Stromal cell of bone marrow (primary cell): ENCODE measurements around the gene MYLK4.
A peak's percentile ranks its signal among the peaks of the same experiment; 100 is the strongest.

ENCODE experiments used
- DNase-seq: peaks from one replicate; pipeline ENCODE4 v3.0.0-alpha.2; 2012; ENCODE audit warnings: low read depth

MYLK4 gene

DNA sequence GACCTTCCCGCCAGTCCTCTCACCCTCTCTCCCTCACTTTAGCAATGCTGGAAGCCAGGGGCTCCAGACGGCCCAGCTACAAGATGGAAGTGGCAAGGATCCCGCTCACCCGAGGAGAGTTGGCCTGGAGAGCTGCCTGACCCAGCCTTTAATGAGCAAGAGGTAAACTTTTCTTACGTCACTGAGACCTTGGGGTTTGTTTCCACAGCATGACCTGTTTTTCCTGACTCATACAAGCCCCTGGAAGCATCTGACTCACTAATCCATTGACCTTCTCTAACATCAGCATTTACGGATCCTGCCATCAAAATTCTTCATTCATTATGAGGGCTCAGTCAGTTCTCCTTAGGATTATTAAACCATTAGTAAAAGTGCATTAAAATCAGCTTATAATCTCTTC is 120.4 kb downstream of the MYLK4 start:
- DNase-seq: peak; percentile 98

- peak; percentile 34 for DNase-seq
These were observed 124.3 kb downstream of the MYLK4 start for GRCh38 chr6:2626401-2626800.

- no peak for DNase-seq
These were observed 125.1 kb downstream of the MYLK4 start for GRCh38 chr6:2625581-2625980.

DNA sequence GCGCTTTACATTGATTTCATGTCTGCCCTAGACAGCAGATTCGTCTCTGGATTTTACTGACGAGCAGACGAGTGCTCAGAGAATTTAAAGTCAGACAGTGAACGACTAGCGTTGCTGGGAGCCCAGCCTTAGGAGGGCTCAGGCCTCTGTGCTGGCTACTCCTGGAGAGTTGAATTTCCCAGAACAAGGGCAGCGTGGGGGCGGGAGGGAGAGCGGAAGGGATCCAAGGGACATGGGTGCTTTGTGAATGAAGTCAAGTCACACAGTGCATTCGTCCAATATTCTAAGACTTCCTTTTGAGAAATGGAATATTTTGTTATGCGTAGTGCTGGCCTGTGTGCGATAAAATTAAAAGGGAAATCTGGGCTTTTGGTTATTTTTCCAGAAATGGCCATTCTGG is 126.5 kb downstream of the MYLK4 start:
- DNase-seq: no peak

DNA sequence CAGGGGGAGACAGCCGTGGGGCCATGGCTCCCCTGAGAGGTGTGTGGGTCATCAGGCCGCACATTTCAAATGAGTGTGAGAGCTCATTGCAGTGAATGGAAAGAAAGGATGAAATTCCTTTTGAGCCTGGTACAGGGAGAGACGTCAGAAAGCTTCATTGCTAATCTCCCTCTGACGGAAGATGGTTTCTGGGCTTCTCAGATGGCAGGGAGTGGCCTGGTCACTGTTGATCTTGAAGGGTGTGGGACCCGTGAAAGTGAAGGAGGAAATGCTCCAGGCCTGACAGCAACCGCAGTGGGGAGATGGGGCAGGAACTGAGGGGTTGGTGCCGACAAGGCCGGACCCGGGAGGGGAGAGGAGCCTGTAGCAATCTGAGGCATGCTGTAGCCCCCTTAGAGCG is 127.4 kb downstream of the MYLK4 start:
- DNase-seq: no peak

GRCh38 chr6:2622671-2623070 is 128.1 kb downstream of the MYLK4 start:
- no peak for DNase-seq

DNA sequence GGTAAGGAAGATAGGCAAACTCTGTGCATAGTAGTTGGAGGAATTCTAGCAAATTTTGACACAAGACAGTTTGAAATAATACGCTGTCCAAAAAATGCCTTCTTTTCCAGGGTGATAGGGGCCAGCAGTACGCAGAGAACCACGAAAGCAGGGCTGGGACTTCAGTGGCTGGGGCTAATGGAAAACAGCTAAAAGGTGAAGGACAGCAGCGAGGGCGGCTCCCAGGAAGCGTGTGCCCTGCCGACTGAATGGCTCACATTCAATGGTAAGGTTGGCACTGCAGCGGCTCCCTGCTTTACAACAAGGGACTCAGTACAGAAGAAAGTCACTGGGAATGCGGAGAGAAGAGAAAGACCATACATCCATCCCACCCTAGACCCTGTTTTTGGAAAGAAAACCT is 131.1 kb downstream of the MYLK4 start:
- DNase-seq: no peak

DNA sequence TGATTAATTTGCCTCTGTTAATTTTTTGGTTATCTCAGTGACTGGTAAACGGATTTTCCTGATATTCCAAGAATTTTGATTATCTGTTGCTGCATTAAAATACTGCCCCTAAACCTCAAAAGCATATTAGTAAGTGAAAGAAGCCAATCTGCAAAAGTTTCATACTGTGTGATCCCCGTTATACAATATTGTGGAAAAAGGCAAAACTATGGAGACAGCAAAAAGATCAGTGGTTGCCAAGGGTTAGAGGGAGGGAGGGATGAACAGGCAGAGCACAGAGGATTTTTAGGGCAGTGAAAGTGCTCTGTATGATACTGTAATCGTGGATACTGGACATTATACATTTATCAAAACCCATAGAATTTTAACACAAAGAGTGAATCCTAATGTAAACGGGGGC is 133.0 kb downstream of the MYLK4 start:
- no peak for DNase-seq

GRCh38 chr6:2616811-2617210 is 133.9 kb downstream of the MYLK4 start:
- no peak for DNase-seq

GRCh38 chr6:2615251-2615650 is 135.5 kb downstream of the MYLK4 start:
- no peak for DNase-seq

DNA sequence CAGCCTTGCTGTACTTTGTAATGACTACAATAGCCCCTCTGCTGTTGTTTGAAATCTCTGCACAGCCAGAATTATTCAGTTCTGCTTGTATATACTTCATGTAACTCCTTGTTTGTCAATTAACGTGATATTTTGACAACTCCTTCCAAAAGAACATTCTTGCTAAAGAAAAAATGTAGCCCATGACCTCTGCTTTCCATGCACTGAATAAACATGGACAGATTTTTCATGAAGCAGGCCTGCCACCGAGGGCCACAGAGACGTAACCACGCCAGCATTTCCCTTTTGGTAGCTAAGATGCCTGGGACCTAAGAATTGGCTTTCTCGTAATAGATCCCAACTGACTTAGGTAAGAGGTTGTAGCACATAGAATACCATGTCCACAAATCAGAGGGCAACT is 135.9 kb downstream of the MYLK4 start:
- DNase-seq: no peak

DNA sequence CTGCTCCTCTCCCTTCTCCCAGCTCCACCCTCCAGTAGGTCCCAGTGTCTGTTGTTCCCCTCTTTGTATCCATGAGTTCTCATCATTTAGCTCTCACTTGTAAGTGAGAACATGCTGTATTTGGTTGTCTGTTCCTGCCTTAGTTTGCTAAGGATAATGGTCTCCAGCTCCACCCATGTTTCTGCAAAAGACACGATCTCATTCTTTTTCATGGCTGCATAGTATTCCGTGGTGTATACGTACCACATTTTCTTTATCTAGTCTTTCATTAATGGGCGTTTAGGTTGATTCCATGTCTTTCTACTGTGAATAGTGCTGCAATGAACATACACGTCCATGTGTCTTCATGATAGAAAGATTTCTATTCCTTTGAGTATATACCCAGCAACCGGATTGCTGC is 136.6 kb downstream of the MYLK4 start:
- no peak for DNase-seq
